ENCODE data around the gene CD38.

Gene CD38

GRCh38 chr4:15902746-15903145 is 124.6 kb downstream of the CD38 start:
- DNase-seq: no peak
